Measurements from ENCODE around the gene TIMM10.

The TIMM10 gene

GRCh38 chr11:57502376-57502775, 28.2 kb downstream of the TIMM10 start:
- DNase-seq = no peak

GRCh38 chr11:57501953-57502352, 28.6 kb downstream of the TIMM10 start:
- no peak for DNase-seq

- no peak for DNase-seq
These were observed 29.6 kb downstream of the TIMM10 start for GRCh38 chr11:57500926-57501325.

- no peak for DNase-seq
These were observed 30.0 kb downstream of the TIMM10 start for GRCh38 chr11:57500515-57500914.

- DNase-seq = no peak
These were observed 30.5 kb downstream of the TIMM10 start for GRCh38 chr11:57499983-57500461.

- peak; percentile 41 to 92 for DNase-seq
These were observed 31.1 kb downstream of the TIMM10 start for GRCh38 chr11:57499413-57499982.

DNA sequence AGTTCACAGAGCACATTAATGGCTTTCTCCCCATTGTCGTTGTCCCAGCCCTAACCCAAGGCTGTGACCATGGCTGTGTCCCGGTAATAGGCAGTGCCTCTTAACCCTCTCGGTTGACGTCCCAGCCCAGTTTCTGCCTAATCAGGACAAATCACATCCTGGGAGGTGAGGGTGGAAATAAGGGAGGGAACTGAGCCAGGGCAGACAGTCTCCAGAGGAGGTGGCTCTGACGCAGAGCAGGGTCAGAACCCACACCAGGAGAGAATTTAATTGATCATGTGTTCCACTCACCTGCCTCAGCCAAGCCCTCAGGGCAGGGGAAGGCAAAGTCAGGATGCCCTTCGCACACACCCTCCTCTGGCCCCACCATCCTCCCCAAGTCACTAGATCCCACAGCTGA, 32.0 kb downstream of the TIMM10 start:
- DNase-seq = no peak

DNA sequence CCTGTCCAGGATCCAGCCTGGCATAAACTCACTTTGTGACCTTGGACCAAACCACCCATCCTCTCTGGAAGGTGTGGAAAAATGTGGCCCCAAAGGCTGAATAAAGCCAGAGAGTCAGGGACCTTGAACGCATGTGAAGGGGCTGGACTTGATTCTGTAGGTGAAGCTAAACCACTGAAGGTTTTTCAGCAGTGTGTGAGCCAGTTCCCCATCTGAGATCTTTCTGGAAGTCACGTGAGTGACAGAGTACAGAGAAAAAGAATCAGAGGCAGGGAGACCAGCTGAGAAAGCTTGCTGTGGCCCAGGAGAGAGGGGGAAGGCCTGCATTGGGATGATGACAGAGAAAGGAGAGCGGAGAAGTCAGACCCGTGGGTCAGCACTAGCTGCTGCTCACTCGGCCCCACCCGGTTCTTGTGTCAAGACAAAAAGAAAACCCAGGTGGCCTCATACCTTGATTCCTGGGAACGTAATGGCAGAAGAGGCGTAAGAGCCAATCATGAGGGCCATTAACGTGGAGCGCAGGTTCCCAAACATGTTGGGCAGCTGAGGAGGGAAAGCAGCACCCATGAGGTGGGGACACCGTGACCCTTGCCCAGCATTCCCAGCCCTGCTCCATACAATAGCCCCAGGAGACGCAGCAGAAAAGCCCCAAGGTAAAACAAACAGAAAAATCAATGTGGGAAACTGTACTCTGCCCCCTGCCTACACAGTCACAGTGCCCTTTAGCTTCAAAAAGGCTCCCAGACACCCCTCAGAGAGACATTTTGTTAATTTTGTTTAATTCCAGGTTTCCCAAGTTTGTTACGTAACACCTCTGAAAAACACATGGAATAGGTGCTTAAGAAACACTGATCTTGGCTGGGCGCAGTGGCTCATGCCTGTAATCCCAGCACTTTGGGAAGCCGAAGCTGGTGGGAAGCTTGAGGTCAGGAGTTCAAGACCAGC, 33.0 kb downstream of the TIMM10 start:
- no peak for DNase-seq

GRCh38 chr11:57496109-57496820, 34.3 kb downstream of the TIMM10 start:
- no peak for DNase-seq

DNA sequence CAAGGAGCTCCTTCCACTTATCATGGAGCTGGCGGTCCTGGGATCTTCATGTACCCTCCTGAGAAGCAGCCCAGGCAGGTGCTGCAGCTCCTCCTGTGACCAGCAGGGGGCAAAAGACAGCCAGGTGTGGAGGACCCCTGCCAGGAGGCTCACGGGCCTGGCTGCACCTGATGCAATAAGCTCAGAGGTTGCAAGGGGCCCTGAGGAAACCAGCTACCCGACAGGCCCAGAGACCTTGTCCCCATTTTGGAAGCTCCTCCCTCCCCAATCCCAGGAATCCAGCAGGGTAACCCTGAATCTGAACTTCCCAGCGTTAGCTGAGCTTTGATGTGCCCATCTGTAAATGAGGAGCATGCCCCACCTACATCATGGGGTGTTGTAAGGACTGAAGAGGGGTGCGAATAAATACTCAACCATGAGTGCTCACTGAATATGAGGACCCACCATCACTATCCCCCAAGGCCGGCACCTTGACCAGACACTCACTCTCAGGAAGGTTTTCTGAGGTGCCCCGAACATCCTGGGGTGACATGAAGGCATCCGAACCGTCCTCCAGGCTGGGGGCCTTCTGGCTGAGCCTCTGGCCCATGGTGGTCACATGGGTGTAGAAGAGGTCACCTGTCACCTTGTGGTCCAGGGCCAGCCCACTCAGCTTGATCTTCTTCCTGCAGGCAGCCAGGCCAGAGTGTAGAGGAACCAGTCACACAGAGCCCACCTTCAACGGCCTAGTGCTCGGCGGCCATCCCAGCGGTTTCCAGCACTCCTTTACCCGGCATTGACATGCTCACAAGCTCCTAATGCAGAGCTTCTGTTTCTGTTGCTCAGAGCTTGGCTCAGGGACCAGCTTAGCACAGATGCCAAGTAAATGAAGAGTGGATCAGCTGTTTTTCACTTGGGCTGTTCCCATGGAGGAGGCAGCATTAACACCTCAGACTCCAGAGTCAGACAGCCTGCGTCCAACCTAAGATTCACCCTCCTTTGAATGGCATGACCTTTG, 36.7 kb downstream of the TIMM10 start:
- DNase-seq = peak; percentile 65 to 87

GRCh38 chr11:57491371-57492061, 39.0 kb downstream of the TIMM10 start:
- peak in 1 of 2 experiments; percentile 44 for DNase-seq

- DNase-seq = no peak
These were observed 39.9 kb downstream of the TIMM10 start for GRCh38 chr11:57490456-57491248.

DNA sequence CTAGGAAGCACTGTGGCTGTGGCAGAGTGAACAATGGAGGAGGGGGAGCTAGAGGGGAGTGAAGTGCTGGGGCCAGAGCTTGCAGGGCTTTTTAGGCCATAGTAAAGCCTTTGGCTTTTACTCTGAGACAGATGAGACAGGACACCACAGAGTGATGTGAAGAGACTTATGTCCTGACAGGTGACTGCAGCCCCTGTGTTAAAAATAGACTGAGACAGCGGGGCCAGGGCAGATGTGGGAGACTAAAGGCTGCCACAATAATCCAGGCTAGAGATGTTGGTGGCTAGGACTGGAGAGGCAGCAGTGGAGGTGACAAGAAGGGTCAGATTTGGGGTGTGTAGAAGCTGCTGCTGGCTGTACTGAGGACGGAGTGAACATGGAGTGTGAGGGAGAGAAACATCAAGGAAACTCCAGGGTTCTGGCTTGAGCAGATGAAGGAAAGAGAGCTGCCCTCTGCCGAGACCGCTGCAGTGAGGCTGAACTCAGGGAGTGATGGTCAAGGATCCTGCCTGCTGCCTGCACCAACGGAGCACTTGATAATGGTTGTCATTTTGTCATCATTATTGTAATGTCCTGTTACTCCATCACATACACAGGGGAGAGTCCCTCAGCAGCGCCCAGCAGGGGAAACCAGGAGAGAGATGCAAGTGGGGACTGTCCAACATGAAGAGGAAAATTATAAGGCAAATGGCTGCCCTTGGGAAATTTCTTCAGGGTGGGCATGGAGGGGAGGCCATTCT, 42.5 kb downstream of the TIMM10 start:
- DNase-seq = no peak

DNA sequence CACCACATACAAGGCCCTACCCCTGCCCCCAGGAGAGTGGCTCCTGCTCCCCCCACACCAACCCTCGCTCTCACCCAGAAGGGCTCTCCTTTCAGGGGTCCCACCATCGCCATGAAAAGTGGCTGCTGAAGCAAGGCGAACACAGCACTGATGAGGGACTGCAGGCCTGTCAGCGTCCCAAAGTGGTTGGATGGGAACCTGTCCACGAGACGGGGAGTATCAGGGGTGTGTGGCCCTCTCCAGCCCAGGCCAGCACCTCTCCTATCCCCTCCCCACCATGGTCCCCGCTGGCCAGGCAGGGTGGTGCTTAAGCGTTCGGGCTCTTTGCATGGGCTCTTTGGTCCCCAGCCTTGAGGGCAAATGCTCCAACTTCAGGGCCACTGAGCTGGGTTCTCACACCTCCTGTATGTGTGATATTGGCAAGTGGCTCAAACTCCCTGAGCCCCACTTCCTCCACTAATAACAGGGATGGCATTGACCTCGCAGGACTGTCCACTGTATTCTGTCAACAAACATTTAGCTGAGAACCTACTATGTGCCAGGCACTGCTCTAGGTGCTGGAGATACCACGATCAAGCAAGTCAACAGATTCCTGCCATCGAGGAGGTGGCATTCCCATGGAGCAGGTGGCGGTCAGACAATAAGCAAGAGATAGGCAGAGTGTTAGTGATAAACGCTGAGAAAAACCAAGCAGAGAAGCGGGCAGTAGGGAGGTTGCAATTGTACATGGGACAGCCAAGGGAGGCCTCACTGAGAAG, 43.4 kb downstream of the TIMM10 start:
- no peak for DNase-seq

GRCh38 chr11:57485217-57485990, 45.1 kb downstream of the TIMM10 start:
- DNase-seq = no peak

DNA sequence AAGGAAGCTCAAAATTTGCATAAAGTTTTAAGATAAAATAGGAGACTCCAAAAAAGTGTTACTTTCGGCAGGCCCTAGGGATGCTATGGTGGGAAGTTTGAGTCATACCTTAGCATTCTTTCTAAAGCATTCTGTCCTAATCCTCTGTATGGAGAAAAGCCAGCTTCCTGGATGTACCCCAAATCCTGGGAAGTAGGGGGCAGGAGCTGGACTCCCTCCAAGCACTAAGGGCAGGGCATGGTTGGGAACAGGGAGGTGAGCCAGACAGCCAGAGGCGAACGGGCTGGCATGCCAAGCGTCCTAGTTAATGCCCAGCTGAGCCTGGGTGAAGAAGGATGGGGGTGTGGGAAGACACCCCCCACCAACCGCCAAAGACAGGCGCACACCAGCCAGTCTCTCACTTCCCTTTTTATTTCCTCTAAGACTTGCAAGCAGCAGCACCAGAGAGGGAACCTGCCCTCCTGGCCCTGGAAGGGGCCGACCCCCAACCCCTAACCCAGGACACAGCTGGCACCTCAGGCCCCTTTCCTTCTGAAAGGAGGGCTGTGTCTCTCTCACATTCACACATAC, 46.3 kb downstream of the TIMM10 start:
- DNase-seq = no peak

GRCh38 chr11:57483562-57483918, 47.0 kb downstream of the TIMM10 start:
- DNase-seq = no peak
